Measurements from ENCODE around the gene ARHGEF11. TPM values are rescaled to one million over a fixed set of nuclear protein-coding genes. Genes with fewer than 3 reads are reported as not detected.

The ARHGEF11 gene
- total RNA-seq, 4 donors from 2014 or later: 29.3 to 76.3 (median 35.7) TPM

DNA sequence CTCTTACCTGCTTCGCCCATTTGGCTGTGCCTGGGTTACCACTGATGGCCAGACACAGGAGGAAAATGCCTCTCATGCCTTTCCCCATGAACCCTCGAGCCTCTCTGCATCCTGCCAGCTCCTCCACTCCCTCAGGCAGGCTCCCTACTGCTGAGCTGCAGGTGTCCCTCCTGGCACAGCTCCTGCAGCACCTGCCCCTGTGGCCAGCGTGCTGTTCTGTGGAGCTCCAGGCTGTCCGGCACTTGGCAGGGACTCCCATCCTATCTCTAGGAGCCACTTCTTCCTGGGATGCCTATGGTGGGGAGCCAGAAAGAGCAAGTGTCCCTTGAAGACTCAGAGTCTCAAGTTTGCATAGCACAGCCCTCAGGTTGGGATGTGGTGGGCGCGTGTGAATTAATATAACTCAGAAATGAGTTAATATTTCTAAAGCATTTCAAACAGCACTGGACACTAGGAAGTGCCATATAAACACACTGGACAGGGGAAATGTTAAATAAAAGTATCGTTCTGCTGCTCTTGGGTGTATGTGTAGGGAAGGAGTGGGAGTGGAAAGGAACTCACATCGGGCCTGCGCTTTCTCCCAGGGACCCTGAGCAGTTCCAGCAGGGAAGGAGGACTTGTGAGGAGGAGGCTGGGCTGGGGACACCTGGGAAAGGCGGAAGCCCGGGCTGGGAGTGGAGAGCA is 122.4 kb downstream of the ARHGEF11 start:
- TF ChIP-seq, protein P1, sequence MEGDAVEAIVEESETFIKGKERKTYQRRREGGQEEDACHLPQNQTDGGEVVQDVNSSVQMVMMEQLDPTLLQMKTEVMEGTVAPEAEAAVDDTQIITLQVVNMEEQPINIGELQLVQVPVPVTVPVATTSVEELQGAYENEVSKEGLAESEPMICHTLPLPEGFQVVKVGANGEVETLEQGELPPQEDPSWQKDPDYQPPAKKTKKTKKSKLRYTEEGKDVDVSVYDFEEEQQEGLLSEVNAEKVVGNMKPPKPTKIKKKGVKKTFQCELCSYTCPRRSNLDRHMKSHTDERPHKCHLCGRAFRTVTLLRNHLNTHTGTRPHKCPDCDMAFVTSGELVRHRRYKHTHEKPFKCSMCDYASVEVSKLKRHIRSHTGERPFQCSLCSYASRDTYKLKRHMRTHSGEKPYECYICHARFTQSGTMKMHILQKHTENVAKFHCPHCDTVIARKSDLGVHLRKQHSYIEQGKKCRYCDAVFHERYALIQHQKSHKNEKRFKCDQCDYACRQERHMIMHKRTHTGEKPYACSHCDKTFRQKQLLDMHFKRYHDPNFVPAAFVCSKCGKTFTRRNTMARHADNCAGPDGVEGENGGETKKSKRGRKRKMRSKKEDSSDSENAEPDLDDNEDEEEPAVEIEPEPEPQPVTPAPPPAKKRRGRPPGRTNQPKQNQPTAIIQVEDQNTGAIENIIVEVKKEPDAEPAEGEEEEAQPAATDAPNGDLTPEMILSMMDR (IDR thresholded peaks at IDR 0.05; ENCODE audit: low read depth): no peak

DNA sequence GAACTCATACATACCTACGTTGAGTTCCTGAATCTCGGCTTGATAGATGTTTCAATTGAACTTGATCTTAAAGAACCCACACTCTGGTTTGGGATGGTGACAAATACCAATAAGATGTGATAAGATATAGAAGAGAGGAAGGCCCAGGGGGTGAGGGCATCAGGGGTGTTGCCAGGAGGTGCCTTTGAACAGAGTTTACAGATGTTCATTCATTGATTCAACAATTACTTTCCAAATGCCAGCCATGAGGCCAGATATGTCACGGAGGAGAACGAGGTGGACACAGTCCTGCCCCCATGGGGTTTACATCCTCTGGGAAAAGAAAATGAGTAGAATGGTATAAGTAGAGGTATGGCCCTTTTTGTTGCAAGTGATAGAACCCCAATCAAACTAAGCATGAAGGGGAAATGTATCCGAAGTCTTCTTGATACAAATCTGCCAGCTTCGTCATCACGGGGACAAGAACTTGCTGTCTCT is 124.5 kb downstream of the ARHGEF11 start:
- TF ChIP-seq, protein P1 (IDR thresholded peaks at IDR 0.05; ENCODE audit: low read depth): no peak

- TF ChIP-seq, protein P1 (IDR thresholded peaks at IDR 0.05; ENCODE audit: low read depth): no peak
Measured at GRCh38 chr1:156920233-156921052, 125.1 kb downstream of the ARHGEF11 start, which contains the start of gene LRRC71. Gene LRRC71 (plus strand): TSS chr1:156920632. CDS start chr1:156920804, 172 bp downstream.

GRCh38 chr1:156914440-156914856 is 131.1 kb downstream of the ARHGEF11 start:
- TF ChIP-seq, protein P1 (IDR thresholded peaks at IDR 0.05; ENCODE audit: low read depth): no peak

- TF ChIP-seq, protein P1 (IDR thresholded peaks at IDR 0.05; ENCODE audit: low read depth): no peak
Measured at GRCh38 chr1:156913809-156914387, 131.6 kb downstream of the ARHGEF11 start.

GRCh38 chr1:156912861-156913808 is 132.4 kb downstream of the ARHGEF11 start:
- TF ChIP-seq, protein P1 (IDR thresholded peaks at IDR 0.05; ENCODE audit: low read depth): no peak
